ENCODE data around the gene NFE2L3. TPM values are rescaled to one million over a fixed set of nuclear protein-coding genes. Genes with fewer than 3 reads are reported as not detected.
"Not testable (repeated sequence)": the region's sequence is repeated elsewhere in the genome, so short reads cannot be mapped to it uniquely, and the experiment has no call there.

NFE2L3 gene
- total RNA-seq, 1 experiment from 2014 or later, result 15.2 TPM

- not testable (repeated sequence) for H3K4me3 ChIP-seq, H3K9me3 ChIP-seq, H3K27me3 ChIP-seq, H3K36me3 ChIP-seq, DNase-seq
Measured at GRCh38 chr7:26177269-26177668, 25.3 kb downstream of the NFE2L3 start.

- Histone ChIP-seq H3K9me3 (no peaks in the 10 kb centered on the region), H3K27me3 (no peaks in the 10 kb centered on the region), H3K36me3 (no peaks in the 10 kb centered on the region; the same call in 1 of the 2 replicates), H3K4me3 (no peak overlapping the region)
- no peak for DNase-seq
Measured at GRCh38 chr7:26178272-26178960, 26.4 kb downstream of the NFE2L3 start.

- H3K27me3 ChIP-seq, result no peaks in the 10 kb centered on the region
- no peak for DNase-seq
- H3K36me3 ChIP-seq, result no peaks in the 10 kb centered on the region; the same call in 1 of the 2 replicates
- no peaks in the 10 kb centered on the region for H3K9me3 ChIP-seq
- no peak overlapping the region for H3K4me3 ChIP-seq
Measured at GRCh38 chr7:26179422-26179821, 27.4 kb downstream of the NFE2L3 start.

GRCh38 chr7:26179826-26180497, 28.0 kb downstream of the NFE2L3 start:
- no peaks in the 10 kb centered on the region for H3K27me3 ChIP-seq
- H3K9me3 ChIP-seq, result no peaks in the 10 kb centered on the region
- H3K4me3 ChIP-seq, result no peak overlapping the region
- H3K36me3 ChIP-seq, result no peaks in the 10 kb centered on the region; the same call in 1 of the 2 replicates
- DNase-seq, result no peak

- DNase-seq, result no peak
- Histone ChIP-seq H3K9me3 (no peaks in the 10 kb centered on the region), H3K4me3 (no peak overlapping the region), H3K36me3 (no peaks in the 10 kb centered on the region; the same call in 1 of the 2 replicates), H3K27me3 (no peaks in the 10 kb centered on the region)
Measured at GRCh38 chr7:26180792-26181198, 28.8 kb downstream of the NFE2L3 start.

GRCh38 chr7:26181474-26182227, 29.7 kb downstream of the NFE2L3 start:
- no peak overlapping the region for H3K4me3 ChIP-seq
- no peaks in the 10 kb centered on the region for H3K9me3 ChIP-seq
- no peak for DNase-seq
- H3K27me3 ChIP-seq, result no peaks in the 10 kb centered on the region
- peaks cover 5% of the 10 kb centered on the region for H3K36me3 ChIP-seq

GRCh38 chr7:26182283-26182682, 30.3 kb downstream of the NFE2L3 start:
- H3K4me3 ChIP-seq, result no peak overlapping the region
- DNase-seq, result no peak
- no peaks in the 10 kb centered on the region for H3K9me3 ChIP-seq
- no peaks in the 10 kb centered on the region for H3K27me3 ChIP-seq
- H3K36me3 ChIP-seq, result peaks cover 11% of the 10 kb centered on the region

GRCh38 chr7:26182706-26183105, 30.7 kb downstream of the NFE2L3 start:
- no peak overlapping the region for H3K4me3 ChIP-seq
- peaks cover 16% of the 10 kb centered on the region for H3K36me3 ChIP-seq
- no peaks in the 10 kb centered on the region for H3K9me3 ChIP-seq
- DNase-seq, result no peak
- no peaks in the 10 kb centered on the region for H3K27me3 ChIP-seq

- Histone ChIP-seq H3K27me3 (no peaks in the 10 kb centered on the region), H3K4me3 (no peak overlapping the region), H3K36me3 (peaks cover 26% of the 10 kb centered on the region), H3K9me3 (no peaks in the 10 kb centered on the region)
- no peak for DNase-seq
Measured at GRCh38 chr7:26183545-26184280, 31.7 kb downstream of the NFE2L3 start.

GRCh38 chr7:26184281-26185101, 32.5 kb downstream of the NFE2L3 start:
- H3K36me3 ChIP-seq, result peaks cover 33% of the 10 kb centered on the region
- H3K27me3 ChIP-seq, DNase-seq, H3K9me3 ChIP-seq, H3K4me3 ChIP-seq: not testable (repeated sequence)

- Histone ChIP-seq H3K36me3 (peaks cover 41% of the 10 kb centered on the region), H3K27me3 (no peaks in the 10 kb centered on the region), H3K4me3 (no peak overlapping the region), H3K9me3 (no peaks in the 10 kb centered on the region)
- DNase-seq, result no peak
Measured at GRCh38 chr7:26185131-26185843, 33.3 kb downstream of the NFE2L3 start.

GRCh38 chr7:26185844-26186180, 33.8 kb downstream of the NFE2L3 start:
- Histone ChIP-seq H3K27me3 (no peaks in the 10 kb centered on the region), H3K4me3 (no peak overlapping the region), H3K36me3 (peaks cover 47% of the 10 kb centered on the region), H3K9me3 (no peaks in the 10 kb centered on the region)
- DNase-seq, result no peak

- Histone ChIP-seq H3K27me3 (no peaks in the 10 kb centered on the region), H3K9me3 (no peaks in the 10 kb centered on the region), H3K4me3 (no peak overlapping the region), H3K36me3 (peaks cover 55% of the 10 kb centered on the region)
- no peak for DNase-seq
Measured at GRCh38 chr7:26186364-26187311, 34.6 kb downstream of the NFE2L3 start.

- peaks cover 65% of the 10 kb centered on the region for H3K36me3 ChIP-seq
- H3K27me3 ChIP-seq, result no peaks in the 10 kb centered on the region
- no peak overlapping the region for H3K4me3 ChIP-seq
- H3K9me3 ChIP-seq, result no peaks in the 10 kb centered on the region
- DNase-seq, result no peak
Measured at GRCh38 chr7:26187380-26188205, 35.6 kb downstream of the NFE2L3 start.

Measured in MG63 (cell line).